Activated CD8-positive, alpha-beta memory T cell treated with anti-CD3 and anti-CD28 coated beads, Interleukin-2, amount 50 U/mL, for 1 hour (primary cell): ENCODE measurements around the gene TAF11L5.
"Not testable (repeated sequence)": the region's sequence is repeated elsewhere in the genome, so short reads cannot be mapped to it uniquely, and the experiment has no call there.

Experiments
- DNase-seq: peaks from one replicate; pipeline ENCODE4 v3.0.0-alpha.2; 2020; ENCODE audit errors: extremely low read depth

TAF11L5 gene

DNA sequence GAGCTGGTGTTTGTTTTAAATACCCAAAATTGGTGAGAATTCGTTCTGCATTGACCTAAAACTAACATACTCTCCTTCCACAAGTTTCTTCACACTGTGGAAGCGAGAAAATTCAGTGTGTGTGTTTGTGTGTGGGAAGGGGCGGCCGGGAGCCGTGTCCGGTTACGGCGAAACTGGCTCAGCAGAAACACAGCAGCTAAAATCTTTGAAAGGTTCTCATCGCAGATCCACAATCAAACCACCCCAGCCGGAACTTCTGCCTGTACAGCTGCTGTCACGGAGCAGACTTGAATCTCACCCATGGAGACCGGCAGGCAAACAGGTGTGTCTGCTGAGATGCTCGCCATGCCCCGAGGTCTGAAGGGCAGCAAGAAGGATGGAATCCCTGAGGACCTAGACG is at the start of gene TAF11L5:
Gene TAF11L5 (plus strand): TSS at position 301 of the 400 bp plus-strand sequence.
- not testable (repeated sequence) for DNase-seq

DNA sequence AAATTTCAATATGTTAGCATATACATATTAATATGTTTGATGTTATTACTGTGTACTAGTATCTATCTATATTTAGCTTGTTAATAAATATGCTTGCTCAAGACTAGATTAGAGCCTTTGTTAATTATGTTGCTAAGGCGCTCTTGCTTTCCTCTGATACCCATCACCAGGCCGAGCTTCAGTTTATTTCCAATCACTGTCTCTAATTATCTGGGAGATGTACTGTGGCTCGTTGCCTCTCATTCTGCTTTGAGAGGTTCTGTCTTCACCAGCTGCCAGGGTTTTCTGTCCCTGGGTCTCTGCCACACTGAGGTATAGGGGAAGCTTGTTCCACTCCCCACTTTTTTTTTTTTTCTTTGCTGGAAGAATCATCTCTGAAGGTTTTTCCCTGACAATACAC is 48.0 kb upstream of the TAF11L5 start:
- DNase-seq, result no peak

DNA sequence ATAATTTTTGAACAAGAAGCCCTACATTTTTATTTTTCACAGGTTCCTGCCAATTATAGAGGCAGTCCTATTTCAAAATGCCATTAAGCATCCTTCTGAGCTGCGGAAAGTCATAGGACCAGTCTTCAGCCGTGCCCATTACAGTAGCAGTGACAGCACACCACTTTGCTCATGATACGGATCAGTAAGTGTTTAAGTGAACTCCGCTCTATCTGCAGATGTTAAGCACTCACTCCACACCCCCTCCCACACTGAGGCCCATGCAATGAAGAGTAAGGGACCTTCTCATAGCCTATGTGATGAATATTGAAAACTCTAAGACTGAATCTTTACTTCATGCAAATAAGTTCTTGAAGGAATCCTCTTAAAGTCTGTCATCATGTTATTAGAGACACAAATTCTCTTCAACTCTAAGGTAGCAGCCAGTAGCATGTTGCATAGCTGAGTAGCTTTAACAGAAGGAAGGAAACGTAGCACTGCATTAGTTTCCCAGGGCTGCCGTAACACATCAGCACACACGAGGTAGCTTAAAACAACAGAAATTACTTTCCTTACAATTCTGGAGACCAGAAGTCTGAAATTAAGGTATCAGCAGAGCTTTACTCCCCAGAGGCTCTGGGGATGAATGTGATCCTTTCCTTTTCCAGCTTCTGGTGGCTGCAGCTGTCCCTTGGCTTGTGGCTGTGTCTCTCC is 47.3 kb upstream of the TAF11L5 start:
- no peak for DNase-seq

DNA sequence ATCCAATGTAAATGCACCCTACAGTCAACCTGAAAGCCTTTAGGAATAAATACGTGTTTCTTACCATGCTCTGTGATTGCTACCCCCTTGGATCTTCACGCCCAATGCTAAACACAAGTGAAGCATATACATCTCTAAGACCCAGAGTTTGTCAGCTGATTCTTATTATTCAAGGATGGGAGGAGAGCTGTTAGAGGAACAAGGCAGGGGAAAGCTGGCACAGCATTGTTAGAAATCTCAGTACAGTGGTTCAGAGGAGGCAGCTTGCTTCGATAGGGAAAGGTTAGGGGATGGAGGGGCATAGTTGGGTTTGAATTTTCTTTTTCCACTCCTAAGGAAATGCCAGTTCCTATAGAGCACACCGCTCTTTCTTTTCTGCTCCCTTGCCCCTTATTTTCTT is 43.7 kb upstream of the TAF11L5 start:
- no peak for DNase-seq

DNA sequence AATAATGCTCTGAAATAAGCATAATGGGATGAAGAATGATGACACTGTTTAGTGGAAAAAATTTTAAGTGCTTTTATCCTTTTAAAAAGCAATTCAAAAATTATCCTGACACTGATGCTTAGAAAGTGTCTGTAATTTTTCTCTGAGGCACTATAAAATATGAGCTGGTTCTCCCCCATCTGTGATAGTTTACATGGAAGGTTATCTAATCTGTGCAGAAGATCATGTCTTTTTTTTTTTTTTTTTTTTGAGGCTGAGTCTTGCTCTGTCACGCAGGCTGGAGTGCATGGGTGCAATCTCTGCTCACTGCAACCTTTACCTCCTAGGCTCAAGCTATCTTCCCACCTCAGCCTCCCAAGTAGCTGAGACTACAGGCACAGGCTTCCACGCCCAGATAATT is 42.2 kb upstream of the TAF11L5 start:
- no peak for DNase-seq

DNA sequence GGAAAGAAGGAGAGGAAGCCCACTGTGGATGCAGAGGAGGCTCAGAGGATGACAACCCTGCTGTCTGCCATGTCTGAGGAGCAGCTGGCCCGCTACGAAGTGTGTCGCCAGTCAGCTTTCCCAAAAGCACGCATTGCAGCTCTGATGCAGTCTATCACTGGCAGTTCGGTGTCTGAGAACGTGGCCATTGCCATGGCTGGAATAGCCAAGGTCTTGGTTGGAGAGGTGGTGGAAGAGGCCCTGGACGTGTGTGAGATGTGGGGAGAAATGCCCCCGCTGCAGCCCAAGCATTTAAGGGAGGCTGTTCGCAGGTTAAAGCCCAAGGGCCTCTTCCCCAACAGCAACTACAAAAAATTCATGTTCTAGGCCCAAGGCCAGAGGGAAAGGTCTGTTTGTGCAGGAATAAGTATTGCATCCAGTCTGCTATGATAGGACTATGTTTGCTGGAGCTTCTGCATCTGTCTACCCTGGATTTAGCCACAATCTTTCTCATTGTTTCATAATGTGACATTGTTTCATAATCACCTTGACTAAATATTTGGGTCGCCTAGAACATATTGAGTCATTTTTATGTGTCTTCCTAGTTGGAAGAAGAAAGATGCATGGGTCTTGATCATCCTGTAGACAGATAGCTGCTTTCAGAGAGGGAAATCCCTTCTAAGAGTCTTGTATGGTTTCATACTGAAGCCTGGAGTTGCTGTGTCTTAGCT is 38.4 kb upstream of the TAF11L5 start:
- DNase-seq, result not testable (repeated sequence)

DNA sequence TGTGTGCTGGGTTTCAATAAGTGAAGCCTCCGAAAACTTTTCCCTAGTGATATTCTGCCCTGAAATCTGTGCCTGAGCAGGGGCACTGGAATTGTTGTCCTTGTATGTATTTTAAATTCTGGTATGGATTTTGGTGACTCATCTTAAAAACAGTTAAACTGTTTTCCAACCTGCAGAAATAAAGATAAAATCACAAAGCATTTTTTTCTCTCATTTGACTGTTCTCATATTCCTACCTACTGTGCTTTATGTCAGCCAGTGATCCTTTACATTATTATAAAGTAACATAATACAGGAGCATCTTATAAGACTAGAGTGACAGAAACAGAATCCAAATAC is 37.9 kb upstream of the TAF11L5 start:
- DNase-seq, result no peak

DNA sequence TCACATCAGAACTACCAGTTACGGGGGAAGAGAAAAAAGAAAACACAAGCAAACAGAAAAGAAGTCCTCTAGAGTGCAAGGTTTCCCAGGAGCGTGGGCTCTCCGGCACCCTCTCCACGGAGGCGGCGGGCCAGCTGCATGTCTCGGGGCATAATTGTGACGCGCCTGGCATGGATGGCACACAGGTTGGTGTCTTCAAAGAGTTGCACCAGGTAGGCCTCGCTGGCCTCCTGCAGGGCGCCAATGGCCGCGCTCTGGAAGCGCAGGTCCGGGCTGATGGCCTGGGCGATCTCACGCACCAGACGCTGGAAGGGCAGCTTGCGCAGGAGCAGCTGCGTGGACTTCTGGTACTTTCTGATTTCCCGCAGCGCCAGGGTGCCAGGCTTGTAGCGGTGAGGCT is 33.8 kb upstream of the TAF11L5 start:
- DNase-seq, result not testable (repeated sequence)

DNA sequence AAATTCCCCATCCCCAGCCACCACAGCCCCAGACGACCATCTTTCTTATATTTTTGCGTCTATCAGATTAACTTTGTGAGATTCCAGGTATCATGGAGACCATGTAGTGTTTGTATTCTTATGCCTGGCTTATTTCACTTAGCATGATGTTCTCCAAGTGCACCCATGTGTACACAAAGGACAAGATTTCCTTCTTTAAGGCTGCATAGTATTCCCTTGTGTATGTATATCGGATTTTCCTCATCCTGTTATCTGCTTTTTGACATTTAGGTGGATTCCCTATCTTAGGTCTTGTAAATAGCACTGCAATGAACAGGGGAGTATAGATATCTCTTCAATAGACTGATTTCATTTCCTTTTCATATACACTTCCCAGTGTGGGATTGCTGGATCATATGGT is 32.3 kb upstream of the TAF11L5 start:
- DNase-seq, result no peak

DNA sequence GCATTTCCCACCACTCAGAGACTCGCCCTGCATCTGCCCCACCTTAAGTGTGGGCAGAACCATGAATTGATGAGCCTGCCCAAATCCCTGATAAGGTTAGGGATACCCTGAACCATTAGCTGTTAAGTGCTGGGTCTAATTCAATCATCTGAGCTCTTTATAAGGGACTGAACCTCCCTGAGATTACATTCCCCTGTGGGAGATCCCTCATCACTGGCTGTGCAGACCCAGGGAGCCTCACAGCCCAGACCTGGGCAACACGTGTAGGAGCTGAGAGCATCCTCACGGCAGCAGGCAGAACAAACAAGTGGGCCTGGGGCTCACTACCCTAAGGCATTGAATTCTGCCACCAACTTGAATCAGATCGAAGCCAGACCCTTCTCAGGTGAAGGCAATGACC is 27.6 kb upstream of the TAF11L5 start:
- no peak for DNase-seq

DNA sequence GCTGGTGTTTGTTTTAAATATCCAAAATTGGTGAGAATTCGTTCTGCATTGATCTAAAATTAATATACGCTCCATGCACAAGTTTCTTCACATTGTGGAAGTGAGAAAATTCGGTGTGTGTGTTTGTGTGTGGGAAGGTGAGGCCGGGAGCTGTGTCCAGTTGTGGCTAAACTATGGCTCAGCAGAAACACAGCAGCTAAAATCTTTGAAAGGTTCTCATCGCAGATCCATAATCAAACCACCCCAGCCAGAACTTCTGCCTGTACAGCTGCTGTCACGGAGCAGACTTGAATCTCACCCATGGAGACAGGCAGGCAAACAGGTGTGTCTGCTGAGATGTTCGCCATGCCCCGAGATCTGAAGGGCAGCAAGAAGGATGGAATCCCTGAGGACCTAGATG is 27.1 kb upstream of the TAF11L5 start, which contains the start of gene TAF11L2:
Gene TAF11L2 (plus strand): TSS at position 301 of the 400 bp plus-strand sequence.
- not testable (repeated sequence) for DNase-seq

DNA sequence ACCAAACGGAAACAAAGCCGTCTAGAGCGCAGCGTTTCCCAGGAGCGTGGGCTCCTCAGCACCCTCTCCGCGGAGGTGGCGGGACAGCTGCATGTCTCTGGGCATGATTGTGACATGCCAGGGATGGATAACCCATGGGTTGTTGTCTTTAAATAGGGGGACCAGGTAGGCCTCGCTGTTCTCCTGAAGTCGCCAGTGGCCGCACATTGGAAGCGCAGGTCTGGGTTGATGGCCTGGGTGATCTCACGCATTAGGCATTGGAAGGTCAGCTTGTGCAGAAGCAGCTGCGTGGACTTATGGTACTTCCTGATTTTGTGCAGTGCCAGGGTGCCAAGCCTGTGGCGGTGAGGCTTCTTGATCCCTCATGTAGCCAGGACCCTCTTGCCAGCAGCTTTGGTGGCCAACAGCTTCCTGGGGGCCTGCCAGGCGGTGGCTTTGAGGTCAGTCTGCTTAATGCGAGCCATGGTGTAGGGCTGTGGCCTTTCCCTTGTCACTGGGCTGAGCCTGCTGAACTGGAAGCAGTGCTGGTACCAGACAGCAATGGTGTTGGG is 13.2 kb upstream of the TAF11L5 start:
- DNase-seq, result no peak

DNA sequence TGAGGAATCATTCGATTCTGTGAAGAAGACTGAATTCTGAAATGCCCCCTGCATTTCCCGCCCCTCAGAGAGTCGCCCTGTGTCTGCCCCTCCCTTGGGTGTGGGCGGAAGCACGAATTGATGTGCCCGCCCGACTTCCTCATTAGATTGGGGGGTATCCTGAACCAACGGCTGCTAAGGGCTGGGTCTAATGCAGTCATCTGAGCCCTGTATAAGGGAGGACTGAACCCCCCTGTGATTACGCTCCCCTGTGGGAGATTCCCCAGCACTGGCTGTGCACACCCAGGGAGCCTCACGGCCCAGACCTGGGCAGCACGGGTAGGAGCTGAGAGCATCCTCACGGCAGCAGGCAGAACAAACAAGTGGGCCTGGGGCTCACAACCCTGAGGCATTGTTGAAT is 7.5 kb upstream of the TAF11L5 start:
- not testable (repeated sequence) for DNase-seq

DNA sequence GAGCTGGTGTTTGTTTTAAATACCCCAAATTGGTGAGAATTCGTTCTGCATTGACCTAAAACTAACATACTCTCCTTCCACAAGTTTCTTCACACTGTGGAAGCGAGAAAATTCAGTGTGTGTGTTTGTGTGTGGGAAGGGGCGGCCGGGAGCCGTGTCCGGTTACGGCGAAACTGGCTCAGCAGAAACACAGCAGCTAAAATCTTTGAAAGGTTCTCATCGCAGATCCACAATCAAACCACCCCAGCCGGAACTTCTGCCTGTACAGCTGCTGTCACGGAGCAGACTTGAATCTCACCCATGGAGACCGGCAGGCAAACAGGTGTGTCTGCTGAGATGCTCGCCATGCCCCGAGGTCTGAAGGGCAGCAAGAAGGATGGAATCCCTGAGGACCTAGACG is 7.0 kb upstream of the TAF11L5 start, which contains the start of gene TAF11L3:
Gene TAF11L3 (plus strand): TSS at position 301 of the 400 bp plus-strand sequence.
- not testable (repeated sequence) for DNase-seq

DNA sequence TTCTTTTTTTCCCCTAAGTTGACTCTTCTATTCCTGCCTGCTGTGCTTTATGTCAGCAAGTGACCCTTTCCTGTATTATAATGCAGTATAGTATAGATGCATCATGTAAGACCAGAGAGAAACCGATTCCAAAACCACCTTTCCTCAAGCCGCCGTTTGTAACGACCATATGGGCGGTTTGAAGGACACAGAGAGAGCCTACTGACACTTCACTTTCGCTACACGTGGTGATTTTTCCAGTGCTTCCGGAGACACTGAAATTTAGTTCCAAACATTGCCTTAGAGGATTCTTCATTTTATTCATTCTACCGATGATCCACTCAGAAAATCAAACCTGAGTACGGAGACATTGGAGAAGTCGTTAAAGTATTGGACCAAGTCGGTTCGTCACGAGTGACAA is 5.5 kb upstream of the TAF11L5 start:
- DNase-seq, result not testable (repeated sequence)

DNA sequence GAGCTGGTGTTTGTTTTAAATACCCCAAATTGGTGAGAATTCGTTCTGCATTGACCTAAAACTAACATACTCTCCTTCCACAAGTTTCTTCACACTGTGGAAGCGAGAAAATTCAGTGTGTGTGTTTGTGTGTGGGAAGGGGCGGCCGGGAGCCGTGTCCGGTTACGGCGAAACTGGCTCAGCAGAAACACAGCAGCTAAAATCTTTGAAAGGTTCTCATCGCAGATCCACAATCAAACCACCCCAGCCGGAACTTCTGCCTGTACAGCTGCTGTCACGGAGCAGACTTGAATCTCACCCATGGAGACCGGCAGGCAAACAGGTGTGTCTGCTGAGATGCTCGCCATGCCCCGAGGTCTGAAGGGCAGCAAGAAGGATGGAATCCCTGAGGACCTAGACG is 3.5 kb upstream of the TAF11L5 start, which contains the start of gene TAF11L4:
Gene TAF11L4 (plus strand): TSS at position 301 of the 400 bp plus-strand sequence.
- DNase-seq, result not testable (repeated sequence)

DNA sequence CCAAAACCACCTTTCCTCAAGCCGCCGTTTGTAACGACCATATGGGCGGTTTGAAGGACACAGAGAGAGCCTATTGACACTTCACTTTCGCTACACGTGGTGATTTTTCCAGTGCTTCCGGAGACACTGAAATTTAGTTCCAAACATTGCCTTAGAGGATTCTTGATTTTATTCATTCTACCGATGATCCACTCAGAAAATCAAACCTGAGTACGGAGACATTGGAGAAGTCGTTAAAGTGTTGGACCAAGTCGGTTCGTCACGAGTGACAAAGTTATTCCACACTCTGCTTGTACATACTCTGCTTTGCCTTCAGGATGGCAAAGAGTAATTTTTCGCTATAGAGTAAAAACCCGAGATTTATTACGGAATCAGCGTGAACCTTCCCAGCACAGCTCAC is 1.5 kb downstream of the TAF11L5 start:
- not testable (repeated sequence) for DNase-seq

DNA sequence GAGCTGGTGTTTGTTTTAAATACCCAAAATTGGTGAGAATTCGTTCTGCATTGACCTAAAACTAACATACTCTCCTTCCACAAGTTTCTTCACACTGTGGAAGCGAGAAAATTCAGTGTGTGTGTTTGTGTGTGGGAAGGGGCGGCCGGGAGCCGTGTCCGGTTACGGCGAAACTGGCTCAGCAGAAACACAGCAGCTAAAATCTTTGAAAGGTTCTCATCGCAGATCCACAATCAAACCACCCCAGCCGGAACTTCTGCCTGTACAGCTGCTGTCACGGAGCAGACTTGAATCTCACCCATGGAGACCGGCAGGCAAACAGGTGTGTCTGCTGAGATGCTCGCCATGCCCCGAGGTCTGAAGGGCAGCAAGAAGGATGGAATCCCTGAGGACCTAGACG is 3.3 kb downstream of the TAF11L5 start, which contains the start of gene TAF11L6:
Gene TAF11L6 (plus strand): TSS at position 301 of the 400 bp plus-strand sequence.
- DNase-seq, result not testable (repeated sequence)
